NCI-H1417 treated with DMSO at 0.1 percent for 48 hours (cell line): ENCODE data around the gene BOC.

ENCODE experiments used
- DNase-seq: peaks from one replicate; lab custom pipeline; 2025; lab: John Stamatoyannopoulos, UW

Gene BOC

GRCh38 chr3:113185194-113185835 lies 26.0 kb upstream of the BOC start:
- no peak for DNase-seq

DNA sequence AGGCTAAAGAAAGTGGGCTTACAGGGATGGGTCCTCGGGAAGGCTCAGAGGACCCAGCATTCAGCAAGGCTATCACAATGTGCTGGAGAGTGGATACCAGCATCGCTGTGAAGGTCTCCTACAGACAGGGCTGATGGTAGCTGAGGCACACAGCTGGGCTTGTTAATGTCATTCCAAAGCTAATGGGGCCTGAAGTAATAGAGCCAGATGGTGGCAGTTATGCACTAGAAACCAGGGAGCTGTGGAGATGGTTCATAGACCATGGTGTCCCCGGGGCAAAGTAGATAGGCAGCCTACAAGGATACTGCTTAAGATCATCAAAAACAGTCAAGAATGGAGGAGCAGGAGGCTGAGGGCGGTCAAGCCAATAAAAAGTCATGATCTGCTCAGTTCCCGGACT lies 24.8 kb upstream of the BOC start:
- DNase-seq, result no peak

DNA sequence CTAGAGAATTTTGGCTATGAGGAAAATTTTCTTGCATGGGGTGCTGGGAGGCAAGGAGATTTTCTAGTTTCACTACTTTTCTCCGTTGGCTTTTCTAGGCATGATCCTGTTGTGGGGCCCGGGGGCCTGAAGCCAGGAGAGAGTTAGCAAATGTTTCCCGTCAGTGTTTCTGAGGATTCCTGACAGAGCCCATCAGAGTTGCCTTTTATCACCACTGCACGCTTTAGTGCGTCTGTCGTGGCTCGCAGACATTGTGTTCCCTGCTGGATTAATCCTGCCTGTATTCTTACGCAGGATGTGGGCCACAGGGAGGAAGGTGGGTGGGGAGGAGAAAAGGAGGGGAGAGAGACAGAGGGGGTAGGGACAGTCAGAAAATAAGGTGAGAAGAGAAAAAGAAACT lies 18.1 kb upstream of the BOC start:
- DNase-seq, result no peak

GRCh38 chr3:113193719-113194118 lies 17.6 kb upstream of the BOC start:
- DNase-seq, result no peak

DNA sequence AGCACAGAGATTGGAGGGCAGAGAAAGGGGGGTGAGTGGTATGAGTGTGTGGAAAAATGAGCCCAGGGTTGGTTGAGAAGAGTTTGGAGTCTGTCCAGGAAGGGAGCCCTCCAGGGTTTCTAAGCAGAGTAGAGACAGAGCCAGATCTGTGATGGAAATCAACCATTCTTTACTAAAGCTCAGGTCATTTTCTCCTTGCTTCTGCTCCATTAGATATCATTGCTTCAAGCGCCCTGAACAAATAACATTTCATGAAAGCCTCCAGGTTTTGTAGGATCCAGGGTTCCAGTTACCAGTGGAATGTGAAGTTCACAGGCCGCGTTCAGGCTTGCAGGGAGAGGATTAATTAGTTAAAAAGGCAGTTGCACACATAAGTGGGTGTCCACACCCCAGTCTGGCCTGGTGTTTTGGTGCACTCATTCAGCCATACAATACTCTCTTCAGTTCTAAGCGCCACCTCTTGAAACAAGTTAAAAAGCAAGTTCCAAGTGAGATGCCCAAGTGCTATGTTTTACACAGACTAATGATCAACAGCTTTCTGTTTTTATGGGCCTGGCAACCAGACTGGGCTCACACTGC lies 16.4 kb upstream of the BOC start:
- DNase-seq, result no peak

GRCh38 chr3:113200351-113200750 lies 11.0 kb upstream of the BOC start:
- no peak for DNase-seq

DNA sequence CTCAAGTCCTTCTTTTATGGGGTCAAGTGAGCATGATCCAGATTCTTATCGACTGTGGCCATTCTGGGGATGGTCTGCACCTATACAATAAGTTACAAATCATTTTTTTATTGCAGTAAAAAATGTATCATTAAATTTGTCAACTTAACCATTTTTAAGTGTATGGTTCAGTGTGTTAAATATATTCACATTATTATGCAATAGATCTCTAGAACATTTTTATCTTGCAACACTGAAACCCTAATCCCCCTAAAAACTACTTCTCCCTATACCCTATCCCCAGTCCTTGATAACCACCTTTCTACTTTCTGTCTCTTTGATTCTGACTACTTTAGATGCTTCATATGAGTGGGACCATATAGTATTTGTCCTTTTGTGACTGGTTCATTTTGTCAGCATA lies 10.4 kb upstream of the BOC start:
- no peak for DNase-seq

DNA sequence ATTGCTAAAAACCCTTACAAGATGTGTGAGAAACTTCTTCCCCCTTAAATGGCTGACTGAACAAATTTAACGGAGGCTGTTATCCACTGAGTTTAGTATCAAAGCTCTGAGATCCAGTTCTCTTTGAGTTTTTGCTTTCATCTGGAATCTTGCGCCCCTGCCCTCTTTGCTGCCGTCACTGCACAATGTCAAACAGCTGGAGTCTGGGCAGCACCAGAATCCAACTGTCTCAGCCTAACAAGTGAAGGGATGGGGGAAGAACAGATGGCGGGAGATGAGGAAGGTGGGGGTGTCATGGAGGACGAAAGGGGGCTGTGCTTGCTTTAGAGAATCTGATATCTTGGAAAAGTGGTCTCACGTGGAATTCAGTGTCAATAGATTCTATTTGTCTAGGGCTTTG lies 7.0 kb upstream of the BOC start:
- no peak for DNase-seq

- DNase-seq, result peak; percentile 56
These were observed 5.9 kb upstream of the BOC start for GRCh38 chr3:113205481-113205880.

DNA sequence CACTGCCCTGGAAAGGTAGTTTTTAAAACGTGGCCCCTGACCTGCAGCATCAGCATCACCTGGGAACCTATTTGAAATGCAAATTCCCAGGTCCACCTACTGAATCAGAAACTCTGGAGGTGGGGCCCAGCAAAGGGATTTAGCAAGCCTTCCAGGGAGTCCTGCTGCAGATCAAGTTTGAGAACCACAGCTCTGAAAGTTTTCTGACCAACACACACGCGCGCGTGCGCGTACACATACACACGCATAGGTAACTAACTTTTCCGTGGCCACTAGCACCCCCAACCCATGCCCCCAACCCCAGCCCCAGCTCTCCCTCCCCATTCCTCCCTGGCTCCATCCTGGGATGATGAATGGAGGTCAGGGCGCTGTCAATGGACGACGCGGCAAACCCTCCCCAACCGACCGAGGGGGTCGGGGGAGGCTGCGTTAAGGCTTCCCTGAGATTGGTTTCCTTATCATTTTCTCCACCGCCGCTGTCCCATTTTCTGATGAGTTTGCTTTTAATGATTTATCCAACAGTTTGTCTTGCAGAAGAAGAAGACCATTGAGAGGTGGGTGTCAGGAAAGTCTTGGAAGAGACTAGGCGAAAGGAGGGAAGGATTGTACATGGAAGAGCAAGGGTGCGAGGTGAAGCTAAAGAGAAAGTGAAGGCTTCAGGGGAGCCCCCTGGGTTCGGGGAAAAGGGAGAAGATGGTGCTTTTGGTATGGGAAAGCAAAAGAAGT lies 590 bp upstream of the BOC start:
- DNase-seq, result no peak

GRCh38 chr3:113212150-113212843 lies 940 bp downstream of the BOC start:
- DNase-seq, result no peak

DNA sequence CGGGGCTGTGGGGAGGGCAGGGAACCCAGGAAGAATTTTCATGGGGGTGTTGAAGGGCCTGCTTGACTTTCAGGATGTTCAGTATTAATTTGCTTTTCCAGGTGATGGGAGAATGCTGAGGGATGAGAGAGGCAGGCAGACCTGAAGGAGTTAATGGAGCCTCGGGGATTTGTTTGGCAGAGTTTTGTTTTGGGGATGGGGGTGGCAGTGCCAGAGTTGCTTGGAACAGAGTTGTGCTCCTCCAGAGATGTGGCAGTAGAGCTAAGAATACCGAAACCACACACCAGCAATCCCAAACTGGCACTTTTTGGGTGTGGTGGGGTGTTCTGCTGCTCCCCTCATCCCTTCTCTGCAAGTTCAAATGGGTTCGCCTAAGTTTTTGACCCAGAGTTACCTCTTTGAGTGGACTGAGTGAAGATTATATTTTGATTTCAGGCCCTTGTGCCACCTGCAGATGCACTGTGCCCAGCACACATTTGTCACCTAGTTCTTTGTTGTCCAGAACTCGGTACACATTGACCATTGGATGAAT lies 1.6 kb downstream of the BOC start:
- no peak for DNase-seq

GRCh38 chr3:113213896-113214587 lies 2.7 kb downstream of the BOC start:
- DNase-seq, result no peak

- DNase-seq, result no peak
These were observed 3.7 kb downstream of the BOC start for GRCh38 chr3:113214917-113215595.

- no peak for DNase-seq
These were observed 5.0 kb downstream of the BOC start for GRCh38 chr3:113216393-113216792.

GRCh38 chr3:113218011-113218680 lies 6.8 kb downstream of the BOC start:
- DNase-seq, result no peak

DNA sequence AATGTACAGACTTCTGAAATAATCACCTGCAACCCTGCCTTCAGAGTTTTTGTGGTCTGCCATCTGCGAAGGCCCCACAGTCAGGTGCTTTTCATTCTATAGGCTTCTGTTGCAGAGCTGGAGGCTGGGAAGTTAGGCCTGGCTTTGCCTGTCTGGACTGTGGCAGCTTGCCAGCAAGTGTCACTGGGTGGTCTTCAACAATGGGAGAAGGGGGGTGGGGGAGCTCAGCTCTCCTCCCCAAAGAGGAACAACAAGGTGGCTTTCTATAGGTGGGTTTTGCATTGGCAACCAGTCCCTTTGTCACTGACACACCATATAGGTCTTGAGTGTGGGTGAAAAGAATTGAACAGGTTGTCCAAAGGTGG lies 7.3 kb downstream of the BOC start:
- DNase-seq, result no peak

GRCh38 chr3:113219605-113220300 lies 8.4 kb downstream of the BOC start:
- no peak for DNase-seq

DNA sequence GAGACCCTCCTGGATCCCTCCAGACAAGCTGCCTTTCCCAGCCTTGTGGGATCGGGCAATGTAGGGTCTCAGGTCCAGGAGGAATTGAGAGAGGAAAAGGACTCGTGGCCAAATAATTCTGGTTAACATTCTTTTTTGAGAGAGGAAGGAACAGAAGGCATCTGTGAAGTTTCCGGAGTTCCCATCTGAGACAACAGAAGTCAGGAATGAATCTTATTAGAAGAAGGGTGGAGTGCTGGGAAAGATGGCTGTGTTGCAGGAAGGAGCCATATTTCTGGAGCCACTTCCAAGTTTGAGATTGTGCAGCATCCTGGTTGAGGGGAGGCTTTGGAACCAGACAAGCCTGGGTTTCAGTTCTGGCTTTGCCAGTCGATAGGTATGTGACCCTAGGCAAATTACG lies 9.4 kb downstream of the BOC start:
- no peak for DNase-seq

DNA sequence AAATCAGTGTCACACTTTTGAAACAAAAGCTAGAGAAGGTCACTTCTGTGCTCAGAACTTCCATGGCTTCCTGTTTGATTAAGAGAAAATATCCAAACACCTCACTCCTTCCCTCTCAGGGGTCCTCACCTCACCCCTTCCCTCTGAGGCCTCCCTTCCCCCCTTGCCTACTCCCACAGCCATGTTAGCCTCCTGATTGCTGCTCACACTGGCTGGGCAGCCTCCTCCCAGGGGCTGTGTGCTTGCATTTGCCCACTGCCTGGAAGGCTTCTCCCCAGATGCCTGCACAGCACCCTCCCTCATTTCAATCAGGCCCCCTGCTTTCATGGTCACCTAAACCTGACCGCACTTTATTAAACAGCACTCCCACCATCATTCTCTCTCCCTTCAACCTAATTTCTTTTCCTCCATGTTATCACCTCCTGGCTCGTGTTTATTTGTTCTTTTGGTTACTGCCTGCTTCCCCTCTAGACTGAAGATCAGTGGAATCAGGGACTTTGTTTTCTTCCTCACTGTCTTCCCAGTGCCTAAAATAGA lies 10.4 kb downstream of the BOC start:
- DNase-seq, result no peak
